GM12874 (cell line): ENCODE measurements around the gene ZSWIM4.

Experiments
- CTCF ChIP-seq: IDR thresholded peaks from 2 replicates; pipeline ENCODE4 v1.5.1; 2011; ENCODE audit warnings: low read depth, mild to moderate bottlenecking, control low read depth, low read length, moderate library complexity; ENCODE audit not compliant: insufficient read depth

The ZSWIM4 gene

GRCh38 chr19:13808856-13809255, 13.6 kb downstream of the ZSWIM4 start:
- TF ChIP-seq CTCF: no peak

- no peak for TF ChIP-seq CTCF
These were observed 17.3 kb downstream of the ZSWIM4 start for GRCh38 chr19:13812544-13812943.

GRCh38 chr19:13813147-13813546, 17.9 kb downstream of the ZSWIM4 start:
- no peak for TF ChIP-seq CTCF

GRCh38 chr19:13814550-13814949, 19.3 kb downstream of the ZSWIM4 start:
- no peak for TF ChIP-seq CTCF

GRCh38 chr19:13817018-13817614, 21.9 kb downstream of the ZSWIM4 start:
- no peak for TF ChIP-seq CTCF

- TF ChIP-seq CTCF: no peak
These were observed 22.6 kb downstream of the ZSWIM4 start for GRCh38 chr19:13817615-13818371.

- no peak for TF ChIP-seq CTCF
These were observed 24.0 kb downstream of the ZSWIM4 start for GRCh38 chr19:13819238-13819637.
